SW 1271 (cell line): Measurements from ENCODE around the gene ZNF521.

ENCODE experiments used
- DNase-seq, 2 experiments: peaks; one replicate each; lab custom pipeline; 2025; lab: John Stamatoyannopoulos, UW

Gene ZNF521

GRCh38 chr18:25250474-25250851 is 101.5 kb downstream of the ZNF521 start:
- no peak for DNase-seq

GRCh38 chr18:25248755-25249154 is 103.2 kb downstream of the ZNF521 start:
- DNase-seq = no peak

- DNase-seq = peak in 1 of 2 experiments; percentile 12
Observed at GRCh38 chr18:25247725-25248124, 104.2 kb downstream of the ZNF521 start.

GRCh38 chr18:25244924-25245698 is 106.9 kb downstream of the ZNF521 start:
- DNase-seq = no peak

- DNase-seq = no peak
Observed at GRCh38 chr18:25244170-25244569, 107.8 kb downstream of the ZNF521 start.

GRCh38 chr18:25243754-25244153 is 108.2 kb downstream of the ZNF521 start:
- no peak for DNase-seq

- no peak for DNase-seq
Observed at GRCh38 chr18:25243257-25243656, 108.7 kb downstream of the ZNF521 start.

GRCh38 chr18:25240420-25240770 is 111.6 kb downstream of the ZNF521 start:
- DNase-seq = no peak

GRCh38 chr18:25239581-25240419 is 112.2 kb downstream of the ZNF521 start:
- no peak for DNase-seq

- no peak for DNase-seq
Observed at GRCh38 chr18:25239151-25239550, 112.8 kb downstream of the ZNF521 start.

GRCh38 chr18:25237571-25238267 is 114.2 kb downstream of the ZNF521 start:
- no peak for DNase-seq

GRCh38 chr18:25236736-25237135 is 115.2 kb downstream of the ZNF521 start:
- DNase-seq = no peak

- no peak for DNase-seq
Observed at GRCh38 chr18:25235401-25236042, 116.4 kb downstream of the ZNF521 start.

GRCh38 chr18:25234740-25235345 is 117.1 kb downstream of the ZNF521 start:
- no peak for DNase-seq

GRCh38 chr18:25234322-25234639 is 117.7 kb downstream of the ZNF521 start:
- DNase-seq = no peak

- no peak for DNase-seq
Observed at GRCh38 chr18:25233528-25234321, 118.2 kb downstream of the ZNF521 start.

- no peak for DNase-seq
Observed at GRCh38 chr18:25231327-25231691, 120.7 kb downstream of the ZNF521 start.

- DNase-seq = no peak
Observed at GRCh38 chr18:25230658-25231326, 121.2 kb downstream of the ZNF521 start.

- DNase-seq = no peak
Observed at GRCh38 chr18:25229920-25230319, 122.0 kb downstream of the ZNF521 start.

- no peak for DNase-seq
Observed at GRCh38 chr18:25229081-25229480, 122.9 kb downstream of the ZNF521 start.

- DNase-seq = no peak
Observed at GRCh38 chr18:25228410-25228809, 123.6 kb downstream of the ZNF521 start.
